GM23338 (cell line): ENCODE data around the gene OTULINL.

Experiments
- POLR2AphosphoS5 ChIP-seq: IDR thresholded peaks from 2 replicates; pipeline ENCODE4 v1.6.1; 2016; ENCODE audit warnings: antibody characterized with exemption, low read depth
- TF ChIP-seq, protein P1 (sequence below), 2 experiments: fragments of 200-600 bp in 1 of 2; sonication (generic) in 1 of 2; conservative IDR thresholded peaks; 2 replicates each; pipeline versions ENCODE4 v1.5.1 to v1.6.1; 2016 to 2017; ENCODE audit warnings: antibody characterized with exemption in 2 of 2, low read depth in 2 of 2, mild to moderate bottlenecking in 2 of 2, moderate library complexity in 1 of 2

DNA sequence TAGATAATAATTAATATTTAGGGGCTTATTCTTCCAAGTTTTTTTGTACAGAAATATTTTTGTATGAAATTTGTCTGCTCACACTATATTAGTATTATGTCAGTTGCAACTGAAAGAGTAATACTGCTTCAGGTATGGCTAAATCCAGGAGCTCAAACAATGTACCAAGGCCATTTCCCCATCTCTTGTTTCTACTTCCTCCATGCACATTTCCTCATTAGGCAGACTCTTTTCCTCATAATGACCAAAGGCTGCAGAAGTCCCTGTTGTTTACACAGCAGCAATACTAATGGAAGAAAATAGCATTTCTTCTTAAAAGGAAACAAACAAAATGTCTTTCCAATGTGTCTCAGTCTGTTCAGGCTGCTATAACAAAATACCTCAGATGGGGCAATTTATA, 9.2 kb upstream of the OTULINL start:
- TF ChIP-seq, protein P1, sequence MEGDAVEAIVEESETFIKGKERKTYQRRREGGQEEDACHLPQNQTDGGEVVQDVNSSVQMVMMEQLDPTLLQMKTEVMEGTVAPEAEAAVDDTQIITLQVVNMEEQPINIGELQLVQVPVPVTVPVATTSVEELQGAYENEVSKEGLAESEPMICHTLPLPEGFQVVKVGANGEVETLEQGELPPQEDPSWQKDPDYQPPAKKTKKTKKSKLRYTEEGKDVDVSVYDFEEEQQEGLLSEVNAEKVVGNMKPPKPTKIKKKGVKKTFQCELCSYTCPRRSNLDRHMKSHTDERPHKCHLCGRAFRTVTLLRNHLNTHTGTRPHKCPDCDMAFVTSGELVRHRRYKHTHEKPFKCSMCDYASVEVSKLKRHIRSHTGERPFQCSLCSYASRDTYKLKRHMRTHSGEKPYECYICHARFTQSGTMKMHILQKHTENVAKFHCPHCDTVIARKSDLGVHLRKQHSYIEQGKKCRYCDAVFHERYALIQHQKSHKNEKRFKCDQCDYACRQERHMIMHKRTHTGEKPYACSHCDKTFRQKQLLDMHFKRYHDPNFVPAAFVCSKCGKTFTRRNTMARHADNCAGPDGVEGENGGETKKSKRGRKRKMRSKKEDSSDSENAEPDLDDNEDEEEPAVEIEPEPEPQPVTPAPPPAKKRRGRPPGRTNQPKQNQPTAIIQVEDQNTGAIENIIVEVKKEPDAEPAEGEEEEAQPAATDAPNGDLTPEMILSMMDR (conservative IDR thresholded peaks at IDR 0.05; ENCODE audit: low read depth in 2 of 2): no peak
- no peak for TF ChIP-seq POLR2AphosphoS5
